Naive B cell (primary cell): Measurements from ENCODE around the gene TTC16. TPM values are rescaled to one million over a fixed set of nuclear protein-coding genes. Genes with fewer than 3 reads are reported as not detected.
A peak's percentile ranks its signal among the peaks of the same experiment; 100 is the strongest.

Source experiments
- ATAC-seq, 2 donors: fragments of 150-1000 bp; cut with Tn5 transposase; 2 replicates each; pipeline ENCODE4 v1.10.0; 2021; ENCODE audit warnings: low read depth in 2 of 2, mild to moderate bottlenecking in 2 of 2, moderate library complexity in 2 of 2
- DNase-seq: peaks from one replicate; pipeline ENCODE4 v3.0.0; 2022
- H3K27ac Mint-ChIP-seq, 6 donors: one replicate each; pipeline ENCODE4 v1.8.0; 2020 to 2022; ENCODE audit warnings: mild to moderate bottlenecking in 6 of 6, mixed read lengths in 6 of 6, moderate library complexity in 5 of 6, inconsistent platforms in 2 of 6
- H3K27me3 Mint-ChIP-seq, 3 donors: one replicate each; pipeline ENCODE4 v1.8.0; 2021 to 2022; ENCODE audit warnings: mixed read lengths in 3 of 3, mild to moderate bottlenecking in 1 of 3
- H3K36me3 Mint-ChIP-seq, 2 donors: one replicate each; pipeline ENCODE4 v1.8.0; 2020 to 2022; ENCODE audit warnings: mixed read lengths in 2 of 2, inconsistent platforms in 1 of 2, mild to moderate bottlenecking in 1 of 2
- H3K4me1 Mint-ChIP-seq, 3 donors: one replicate each; pipeline ENCODE4 v1.8.0; 2020 to 2022; ENCODE audit warnings: mixed read lengths in 3 of 3, inconsistent platforms in 1 of 3, mild to moderate bottlenecking in 1 of 3, moderate library complexity in 1 of 3
- H3K4me3 Mint-ChIP-seq, 8 donors: one replicate each; pipeline ENCODE4 v1.8.0; 2020 to 2022; ENCODE audit warnings: mild to moderate bottlenecking in 8 of 8, mixed read lengths in 8 of 8, moderate library complexity in 8 of 8, inconsistent platforms in 2 of 8
- H3K9me3 Mint-ChIP-seq, 7 donors: one replicate each; pipeline ENCODE4 v1.8.0; 2020 to 2022; ENCODE audit warnings: mixed read lengths in 7 of 7, mild to moderate bottlenecking in 5 of 7, inconsistent platforms in 2 of 7, moderate library complexity in 1 of 7
- polyA plus RNA-seq, 6 donors: library from polyadenylated mRNA; unstranded; fragments of 300-500 nt; fragmentation: Illumina TruSeq; gene quantifications; one replicate each; pipeline ENCODE4 v1.2.3, GENCODE V29; 2021; ENCODE audit warnings: low read depth in 6 of 6

The TTC16 gene
- polyA plus RNA-seq, 6 donors from 2014 or later: 0.66 TPM; not detected in 5

DNA sequence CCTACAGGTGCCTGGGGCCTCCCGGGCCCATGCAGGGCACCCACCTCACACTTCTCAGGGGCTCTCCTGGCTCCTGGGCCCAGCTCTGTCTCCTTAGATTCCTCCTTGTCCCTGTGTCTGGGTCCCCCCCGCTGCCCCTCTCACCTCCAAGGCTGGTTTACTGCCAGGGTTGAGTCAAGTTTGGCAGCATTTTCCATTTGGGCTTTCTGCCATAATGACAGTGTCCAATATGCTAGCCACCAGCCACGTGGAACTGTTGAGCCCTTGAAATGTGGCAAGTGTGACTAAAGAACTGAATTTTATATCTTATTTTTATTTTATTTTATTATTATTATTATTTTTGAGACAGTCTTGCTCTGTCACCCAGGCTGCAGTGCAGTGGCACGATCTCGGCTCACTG lies 1.9 kb downstream of the TTC16 start:
- peaks cover 20 to 27% (median 21%) of the 10 kb centered on the region in 3 donors for H3K4me1 Mint-ChIP-seq
- H3K27me3 Mint-ChIP-seq: no peaks in the 10 kb centered on the region
- H3K4me3 Mint-ChIP-seq: peak overlapping the region in 3 of 8 donors; percentile 47 to 62 (median 49)
- no peaks in the 10 kb centered on the region for H3K9me3 Mint-ChIP-seq
- DNase-seq: no peak
- peak overlapping the region in 2 of 6 donors; percentile 51 to 84 for H3K27ac Mint-ChIP-seq
- ATAC-seq: no peak
- no peaks in the 10 kb centered on the region for H3K36me3 Mint-ChIP-seq

DNA sequence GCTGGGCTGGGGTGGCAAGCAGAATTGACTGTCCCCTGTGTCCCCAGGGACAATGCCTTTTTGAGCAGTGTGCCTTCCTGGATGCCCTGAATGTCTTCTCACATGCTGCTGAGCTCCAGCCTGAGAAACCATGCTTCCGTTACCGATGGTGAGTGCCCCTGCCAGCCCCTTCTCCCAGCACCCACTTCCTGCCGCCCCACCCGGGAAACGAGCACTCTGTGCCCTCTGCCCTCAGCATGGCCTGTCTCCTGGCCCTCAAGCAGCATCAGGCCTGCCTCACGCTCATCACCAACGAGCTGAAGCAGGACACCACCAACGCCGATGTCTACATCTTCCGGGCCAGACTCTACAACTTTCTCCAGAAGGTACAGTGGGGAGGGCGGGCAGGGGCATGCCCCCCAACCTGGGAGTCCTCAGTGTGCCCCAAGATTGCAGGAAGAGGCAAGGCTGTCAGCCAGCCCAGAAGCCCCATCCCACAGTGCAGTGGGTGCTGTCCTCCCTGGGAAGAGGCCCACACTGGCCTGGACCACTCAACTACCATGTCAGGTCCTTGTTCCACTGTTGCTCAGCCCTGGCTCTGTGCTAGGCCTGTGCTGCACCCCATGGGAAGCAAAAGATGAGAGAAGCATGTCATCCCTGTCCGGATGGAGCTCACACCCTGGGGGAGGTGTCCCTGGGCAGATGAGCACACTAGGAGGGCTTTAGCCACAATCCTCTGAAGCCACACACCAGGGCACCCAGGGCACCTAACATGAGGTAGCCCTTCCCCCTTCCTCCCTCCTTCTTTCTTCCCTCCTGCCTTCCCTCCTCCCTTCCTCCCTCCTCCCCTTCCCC lies 4.4 kb downstream of the TTC16 start:
- H3K27me3 Mint-ChIP-seq: peaks cover 0 to 9% (median 0%) of the 10 kb centered on the region in 3 donors
- peak overlapping the region in 1 of 8 donors; percentile 36 for H3K4me3 Mint-ChIP-seq
- no peaks in the 10 kb centered on the region for H3K36me3 Mint-ChIP-seq
- no peak for ATAC-seq
- H3K9me3 Mint-ChIP-seq: no peaks in the 10 kb centered on the region
- peaks cover 16 to 19% (median 17%) of the 10 kb centered on the region in 3 donors for H3K4me1 Mint-ChIP-seq
- peak overlapping the region in 1 of 6 donors; percentile 88 for H3K27ac Mint-ChIP-seq
- DNase-seq: no peak

DNA sequence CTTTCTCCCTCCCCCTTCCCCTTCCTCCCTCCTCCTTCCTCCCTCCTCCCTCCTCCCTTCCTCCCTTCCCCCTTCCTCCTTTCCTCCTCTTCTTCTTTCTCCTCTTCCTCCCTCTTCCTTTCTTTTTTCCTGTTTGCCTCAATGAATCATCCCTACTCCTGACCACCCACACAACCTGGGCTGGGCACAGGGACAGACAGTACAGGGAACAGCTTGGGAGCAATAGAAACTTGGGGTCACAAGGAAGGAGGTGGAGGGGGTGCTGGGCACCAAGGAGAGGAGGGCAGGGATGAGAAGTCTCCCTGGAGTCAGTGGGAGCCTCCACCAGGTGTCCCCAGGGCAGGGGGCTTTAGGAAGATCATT lies 5.0 kb downstream of the TTC16 start:
- Mint-ChIP-seq H3K4me1 (peaks cover 10 to 14% (median 12%) of the 10 kb centered on the region in 3 donors), H3K27me3 (peaks cover 0 to 9% (median 0%) of the 10 kb centered on the region in 3 donors), H3K4me3 (peak overlapping the region in 1 of 8 donors; percentile 76), H3K27ac (no peak overlapping the region), H3K36me3 (no peaks in the 10 kb centered on the region), H3K9me3 (no peaks in the 10 kb centered on the region)
- no peak for ATAC-seq
- DNase-seq: no peak

DNA sequence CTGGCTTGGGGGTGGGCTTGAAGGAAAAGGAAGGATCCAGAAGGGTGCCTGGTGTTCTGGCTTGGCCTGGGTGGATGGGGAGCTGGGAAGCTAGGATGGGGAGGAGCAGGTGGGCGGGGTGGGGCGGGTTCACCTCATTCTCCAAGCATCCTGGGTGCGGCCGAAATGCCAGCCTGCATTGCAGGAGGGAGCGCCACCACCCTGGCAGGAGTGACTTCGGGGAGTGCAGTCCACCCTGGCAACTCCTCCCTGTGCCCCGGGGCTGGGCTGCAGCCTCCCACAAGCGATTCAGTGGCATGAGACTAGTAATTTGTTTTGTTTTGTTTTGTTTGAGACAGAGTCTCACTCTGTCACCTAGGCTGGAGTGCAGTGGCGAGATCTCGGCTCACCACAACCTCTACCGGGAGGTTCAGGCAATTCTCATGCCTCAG lies 5.5 kb downstream of the TTC16 start:
- DNase-seq: no peak
- H3K4me3 Mint-ChIP-seq: no peak overlapping the region
- no peaks in the 10 kb centered on the region for H3K36me3 Mint-ChIP-seq
- H3K9me3 Mint-ChIP-seq: no peaks in the 10 kb centered on the region
- ATAC-seq: no peak
- no peak overlapping the region for H3K27ac Mint-ChIP-seq
- peaks cover 6 to 10% (median 7%) of the 10 kb centered on the region in 3 donors for H3K4me1 Mint-ChIP-seq
- H3K27me3 Mint-ChIP-seq: peaks cover 0 to 9% (median 0%) of the 10 kb centered on the region in 3 donors

GRCh38 chr9:127722055-127722745 lies 6.3 kb downstream of the TTC16 start:
- Mint-ChIP-seq H3K9me3 (no peaks in the 10 kb centered on the region), H3K27me3 (peaks cover 0 to 9% (median 0%) of the 10 kb centered on the region in 3 donors), H3K36me3 (no peaks in the 10 kb centered on the region), H3K27ac (no peak overlapping the region), H3K4me3 (no peak overlapping the region), H3K4me1 (peaks cover 5 to 10% (median 6%) of the 10 kb centered on the region in 3 donors)
- no peak for DNase-seq
- no peak for ATAC-seq

- Mint-ChIP-seq H3K27ac (no peak overlapping the region), H3K27me3 (peaks cover 0 to 9% (median 0%) of the 10 kb centered on the region in 3 donors), H3K4me3 (no peak overlapping the region), H3K4me1 (peaks cover 5 to 10% (median 6%) of the 10 kb centered on the region in 3 donors), H3K36me3 (no peaks in the 10 kb centered on the region), H3K9me3 (no peaks in the 10 kb centered on the region)
- ATAC-seq (no peak), DNase-seq (no peak)
Measured at GRCh38 chr9:127723013-127723412, 7.1 kb downstream of the TTC16 start.

DNA sequence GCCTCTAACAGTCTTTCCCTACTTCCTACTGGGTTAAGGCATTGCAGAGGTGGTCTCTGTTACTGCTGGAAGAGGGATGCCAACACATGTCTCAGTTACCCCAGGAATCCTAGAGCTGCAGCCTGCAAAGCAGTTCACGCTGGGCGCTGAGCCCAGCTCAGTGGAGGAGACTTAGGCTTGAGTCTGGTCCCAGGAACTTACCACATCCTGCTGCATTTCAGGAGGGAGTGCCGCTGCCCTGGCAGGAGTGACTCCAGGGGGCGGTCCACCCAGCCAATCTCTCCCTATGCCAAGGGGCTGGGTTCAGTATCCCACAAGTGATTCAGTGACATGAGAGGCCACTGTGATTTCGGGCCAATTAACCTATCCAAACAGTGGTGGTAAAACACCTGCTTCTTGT lies 7.6 kb downstream of the TTC16 start:
- Mint-ChIP-seq H3K27me3 (peaks cover 0 to 9% (median 0%) of the 10 kb centered on the region in 3 donors), H3K4me1 (peaks cover 5 to 10% (median 6%) of the 10 kb centered on the region in 3 donors), H3K27ac (no peak overlapping the region), H3K4me3 (no peak overlapping the region), H3K9me3 (no peaks in the 10 kb centered on the region), H3K36me3 (no peaks in the 10 kb centered on the region)
- ATAC-seq (no peak), DNase-seq (no peak)

- H3K4me3 Mint-ChIP-seq: no peak overlapping the region
- H3K4me1 Mint-ChIP-seq: peaks cover 5 to 10% (median 6%) of the 10 kb centered on the region in 3 donors
- no peak overlapping the region for H3K27ac Mint-ChIP-seq
- H3K27me3 Mint-ChIP-seq: peaks cover 0 to 9% (median 0%) of the 10 kb centered on the region in 3 donors
- H3K36me3 Mint-ChIP-seq: no peaks in the 10 kb centered on the region
- DNase-seq (no peak), ATAC-seq (no peak)
- H3K9me3 Mint-ChIP-seq: no peaks in the 10 kb centered on the region
Measured at GRCh38 chr9:127724012-127724411, 8.1 kb downstream of the TTC16 start.

DNA sequence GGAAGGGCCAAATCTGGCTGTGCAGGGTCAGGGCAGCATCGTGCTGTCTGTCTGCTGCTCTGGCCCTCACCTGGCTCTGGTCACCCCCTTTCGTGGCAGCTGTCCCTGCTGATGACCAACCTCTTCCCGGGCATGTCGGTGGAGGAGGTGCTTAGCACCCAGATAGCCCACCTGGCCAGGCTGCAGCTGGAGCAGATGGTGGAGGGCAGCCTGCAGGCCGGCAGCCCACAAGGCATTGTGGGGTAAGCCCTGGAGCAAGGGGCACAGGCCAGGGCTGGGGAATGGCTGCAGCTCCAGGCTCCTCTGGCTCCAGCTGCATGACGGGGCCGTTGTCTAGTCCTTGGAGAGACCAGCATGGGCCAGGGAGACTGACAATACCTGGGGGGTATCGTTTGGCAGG lies 11.0 kb downstream of the TTC16 start:
- no peaks in the 10 kb centered on the region for H3K9me3 Mint-ChIP-seq
- no peak for DNase-seq
- H3K36me3 Mint-ChIP-seq: no peaks in the 10 kb centered on the region
- H3K27ac Mint-ChIP-seq: peak overlapping the region in 1 of 6 donors; percentile 56
- peak overlapping the region in 1 of 8 donors; percentile 63 for H3K4me3 Mint-ChIP-seq
- H3K4me1 Mint-ChIP-seq: peaks cover 0 to 4% (median 0%) of the 10 kb centered on the region in 3 donors
- peaks cover 0 to 9% (median 0%) of the 10 kb centered on the region in 3 donors for H3K27me3 Mint-ChIP-seq
- no peak for ATAC-seq

DNA sequence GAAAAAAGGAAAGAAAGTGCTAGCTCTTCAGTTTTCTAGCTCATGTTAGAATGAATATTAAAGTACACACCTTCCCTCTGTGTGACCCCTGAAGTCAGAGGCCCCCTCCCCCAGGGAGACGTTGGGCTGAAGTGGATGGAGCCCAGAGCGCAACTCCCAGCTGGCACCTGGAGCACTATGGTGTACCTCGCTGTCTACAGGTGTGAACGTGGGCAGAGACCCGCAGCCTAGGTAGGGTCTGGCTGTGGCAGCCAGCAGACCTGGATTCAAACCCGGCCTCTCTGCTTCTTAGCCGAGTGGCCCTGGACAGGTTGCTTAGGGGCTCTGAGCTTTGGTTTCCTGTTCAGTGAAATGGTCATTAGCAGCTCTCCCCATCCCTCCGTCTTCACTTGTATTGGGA lies 12.9 kb downstream of the TTC16 start:
- no peaks in the 10 kb centered on the region for H3K36me3 Mint-ChIP-seq

DNA sequence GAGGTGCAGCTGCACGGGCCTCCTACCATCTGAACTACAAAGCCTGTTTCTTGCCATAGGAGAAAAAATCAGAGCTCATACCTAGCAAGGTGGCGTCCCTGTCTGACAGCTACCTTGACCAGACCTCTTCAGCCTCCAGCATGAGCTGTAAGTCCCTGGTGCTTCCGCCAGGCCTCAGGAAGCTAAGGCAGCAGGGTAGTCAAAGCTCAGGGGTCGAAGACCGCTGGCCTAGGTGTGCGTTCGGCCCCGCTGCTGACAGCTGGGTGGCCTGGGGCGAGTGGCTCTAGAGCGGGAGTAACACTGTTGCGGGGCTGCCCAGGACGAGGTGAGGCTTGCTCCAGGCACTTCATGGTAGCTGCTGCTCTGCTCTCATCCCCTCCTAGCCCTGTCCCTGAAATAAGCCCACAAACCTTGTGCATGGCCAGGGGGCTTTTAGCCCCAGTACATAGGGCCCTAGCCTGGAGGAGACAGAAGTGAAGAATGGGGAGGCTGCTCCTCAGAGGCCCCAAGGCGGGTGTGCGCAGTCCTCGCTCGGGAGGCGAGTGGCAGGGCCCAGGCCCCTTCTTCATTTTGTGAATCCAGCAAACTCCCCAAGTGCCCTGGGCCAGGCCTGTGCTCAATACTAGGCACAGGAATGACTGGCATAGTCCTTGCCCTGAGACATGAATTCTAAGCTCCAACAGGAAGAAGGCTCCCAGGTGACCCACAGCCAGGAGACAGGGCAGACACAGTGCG lies 13.8 kb downstream of the TTC16 start:
- DNase-seq: no peak
- Mint-ChIP-seq H3K4me3 (no peak overlapping the region), H3K27me3 (no peaks in the 10 kb centered on the region), H3K4me1 (peaks cover 8 to 12% (median 9%) of the 10 kb centered on the region in 3 donors), H3K9me3 (no peaks in the 10 kb centered on the region), H3K27ac (peak overlapping the region in 1 of 6 donors; percentile 69), H3K36me3 (no peaks in the 10 kb centered on the region)
- no peak for ATAC-seq

More for the DNA sequence above, 12.9 kb downstream of the TTC16 start:
- no peaks in the 10 kb centered on the region for H3K9me3 Mint-ChIP-seq
- no peak for DNase-seq
- H3K4me3 Mint-ChIP-seq: no peak overlapping the region
- H3K27me3 Mint-ChIP-seq: peaks cover 0 to 3% (median 0%) of the 10 kb centered on the region in 3 donors
- H3K4me1 Mint-ChIP-seq: peaks cover 4% of the 10 kb centered on the region in 3 donors
- no peak overlapping the region for H3K27ac Mint-ChIP-seq
- ATAC-seq: no peak

- no peak for ATAC-seq
- no peak for DNase-seq
- Mint-ChIP-seq H3K4me1 (peaks cover 8 to 13% (median 9%) of the 10 kb centered on the region in 3 donors), H3K9me3 (no peaks in the 10 kb centered on the region), H3K27me3 (no peaks in the 10 kb centered on the region), H3K4me3 (no peak overlapping the region), H3K36me3 (no peaks in the 10 kb centered on the region), H3K27ac (no peak overlapping the region)
Measured at GRCh38 chr9:127730262-127730661, 14.4 kb downstream of the TTC16 start.

DNA sequence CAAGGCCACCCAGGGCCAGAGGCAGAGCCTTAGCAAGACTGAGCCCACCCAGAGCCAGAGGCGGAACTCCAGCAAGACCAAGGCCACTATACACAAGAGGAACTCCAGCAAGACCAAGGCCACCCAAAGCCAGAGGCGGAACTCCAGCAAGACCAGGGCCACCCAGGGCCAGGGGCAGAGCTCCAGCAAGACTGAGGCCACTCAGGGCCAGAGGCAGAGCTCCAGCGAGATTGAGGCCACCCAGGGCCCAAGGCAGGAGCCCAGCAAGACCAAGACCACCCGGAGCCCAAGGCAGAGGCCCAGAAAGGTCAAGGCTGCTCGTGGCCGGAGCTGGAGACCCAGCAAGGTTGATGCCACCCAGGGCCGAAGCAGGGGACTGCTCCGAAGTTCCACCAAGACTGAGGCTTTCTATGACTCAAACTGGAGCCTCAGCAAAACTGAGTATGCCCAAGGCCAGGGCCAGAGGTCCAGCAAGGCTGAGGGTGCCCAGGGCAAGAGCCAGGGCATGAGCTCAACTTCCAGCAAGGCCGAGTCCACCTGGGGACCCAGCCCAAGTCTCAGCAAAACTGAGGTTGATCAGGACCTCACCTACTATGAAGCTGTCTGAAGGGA lies 15.0 kb downstream of the TTC16 start:
- ATAC-seq: no peak
- no peaks in the 10 kb centered on the region for H3K9me3 Mint-ChIP-seq
- DNase-seq: no peak
- peaks cover 8 to 18% (median 9%) of the 10 kb centered on the region in 3 donors for H3K4me1 Mint-ChIP-seq
- no peak overlapping the region for H3K27ac Mint-ChIP-seq
- H3K36me3 Mint-ChIP-seq: no peaks in the 10 kb centered on the region
- peak overlapping the region in 1 of 8 donors; percentile 5 for H3K4me3 Mint-ChIP-seq
- H3K27me3 Mint-ChIP-seq: no peaks in the 10 kb centered on the region
